ENCODE results near the gene VPS51.
"Not testable (repeated sequence)": the region's sequence is repeated elsewhere in the genome, so short reads cannot be mapped to it uniquely, and the experiment has no call there.

Gene VPS51

DNA sequence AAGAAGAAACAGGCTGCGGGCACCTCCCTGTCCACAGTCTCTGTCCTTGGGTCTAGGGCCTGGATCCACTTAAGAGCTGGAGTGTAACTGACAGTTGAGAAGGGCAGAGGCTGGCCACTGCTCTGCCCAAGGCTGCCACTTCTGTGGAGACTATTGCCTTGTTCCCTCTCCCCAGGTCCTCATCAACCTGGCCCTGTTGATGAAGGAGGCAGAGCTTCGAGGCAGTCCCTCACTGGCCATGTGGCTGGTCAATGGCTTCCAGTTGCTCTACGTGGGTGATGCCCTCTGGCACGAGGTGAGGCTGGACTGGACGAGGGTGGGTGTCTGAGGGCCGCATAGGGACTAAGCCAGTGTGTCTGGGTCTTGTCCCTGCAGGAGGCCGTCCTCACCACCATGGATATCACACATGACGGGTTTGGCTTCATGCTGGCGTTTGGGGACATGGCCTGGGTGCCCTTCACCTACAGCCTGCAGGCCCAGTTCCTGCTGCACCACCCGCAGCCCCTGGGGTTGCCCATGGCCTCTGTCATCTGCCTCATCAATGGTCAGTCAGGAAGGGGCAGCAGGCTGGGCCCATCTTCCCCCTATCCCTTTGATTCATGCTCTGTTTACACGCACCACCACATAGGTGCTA, 18.6 kb downstream of the VPS51 start:
- DNase-seq (ENCODE audit: low read depth) = no peak
- TF ChIP-seq, protein P1, sequence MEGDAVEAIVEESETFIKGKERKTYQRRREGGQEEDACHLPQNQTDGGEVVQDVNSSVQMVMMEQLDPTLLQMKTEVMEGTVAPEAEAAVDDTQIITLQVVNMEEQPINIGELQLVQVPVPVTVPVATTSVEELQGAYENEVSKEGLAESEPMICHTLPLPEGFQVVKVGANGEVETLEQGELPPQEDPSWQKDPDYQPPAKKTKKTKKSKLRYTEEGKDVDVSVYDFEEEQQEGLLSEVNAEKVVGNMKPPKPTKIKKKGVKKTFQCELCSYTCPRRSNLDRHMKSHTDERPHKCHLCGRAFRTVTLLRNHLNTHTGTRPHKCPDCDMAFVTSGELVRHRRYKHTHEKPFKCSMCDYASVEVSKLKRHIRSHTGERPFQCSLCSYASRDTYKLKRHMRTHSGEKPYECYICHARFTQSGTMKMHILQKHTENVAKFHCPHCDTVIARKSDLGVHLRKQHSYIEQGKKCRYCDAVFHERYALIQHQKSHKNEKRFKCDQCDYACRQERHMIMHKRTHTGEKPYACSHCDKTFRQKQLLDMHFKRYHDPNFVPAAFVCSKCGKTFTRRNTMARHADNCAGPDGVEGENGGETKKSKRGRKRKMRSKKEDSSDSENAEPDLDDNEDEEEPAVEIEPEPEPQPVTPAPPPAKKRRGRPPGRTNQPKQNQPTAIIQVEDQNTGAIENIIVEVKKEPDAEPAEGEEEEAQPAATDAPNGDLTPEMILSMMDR (IDR thresholded peaks at IDR 0.05; ENCODE audit: insufficient read depth, low read depth, low read length, missing control alignments) = no peak
- no peak overlapping the region for H3K4me3 ChIP-seq (ENCODE audit: low read depth, low read length)

DNA sequence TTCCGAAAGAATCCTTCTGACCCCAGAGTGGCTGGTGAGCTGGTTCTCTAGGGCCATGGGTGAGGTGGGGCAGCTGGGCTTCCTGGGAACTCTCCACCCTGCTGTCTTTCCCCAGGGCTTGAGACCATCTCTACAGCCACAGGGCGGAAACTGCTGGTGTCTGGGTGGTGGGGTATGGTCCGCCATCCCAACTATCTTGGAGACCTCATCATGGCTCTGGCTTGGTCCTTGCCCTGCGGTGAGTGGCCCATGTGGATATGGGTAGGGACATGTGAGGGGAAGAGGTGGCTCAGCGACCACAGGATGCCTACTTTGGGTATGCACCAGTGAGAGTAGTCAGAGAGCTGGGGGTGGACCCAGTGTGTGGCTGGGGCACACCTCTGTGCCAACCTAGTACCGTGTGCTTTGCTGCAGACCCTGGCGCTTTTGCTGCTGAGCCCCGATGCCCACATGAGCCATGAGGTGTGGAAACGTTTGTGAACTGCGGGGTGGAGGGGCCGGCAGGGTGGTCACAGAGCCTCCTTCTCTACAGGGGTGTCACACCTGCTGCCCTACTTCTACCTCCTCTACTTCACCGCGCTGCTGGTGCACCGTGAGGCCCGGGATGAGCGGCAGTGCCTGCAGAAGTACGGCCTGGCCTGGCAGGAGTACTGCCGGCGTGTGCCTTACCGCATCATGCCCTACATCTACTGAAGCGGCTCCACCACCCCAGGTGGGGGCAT, 19.5 kb downstream of the VPS51 start:
- TF ChIP-seq, protein P1 (IDR thresholded peaks at IDR 0.05; ENCODE audit: insufficient read depth, low read depth, low read length, missing control alignments) = no peak

GRCh38 chr11:65116370-65117205, 20.6 kb downstream of the VPS51 start:
- TF ChIP-seq, protein P1 (IDR thresholded peaks at IDR 0.05; ENCODE audit: insufficient read depth, low read depth, low read length, missing control alignments) = no peak
- DNase-seq (ENCODE audit: low read depth) = peak; percentile 74
- H3K4me3 ChIP-seq (ENCODE audit: low read depth, low read length) = peak overlapping the region; percentile 67

More for the DNA sequence above, 19.5 kb downstream of the VPS51 start:
- no peak overlapping the region for H3K4me3 ChIP-seq (ENCODE audit: low read depth, low read length)
- no peak for DNase-seq (ENCODE audit: low read depth)

GRCh38 chr11:65117206-65118096, 21.4 kb downstream of the VPS51 start, which contains the start of gene ZNHIT2:
TSS of gene ZNHIT2 (minus strand) at chr11:65117701. CDS start at chr11:65117653, 48 bp downstream.
- TF ChIP-seq, protein P1 (IDR thresholded peaks at IDR 0.05; ENCODE audit: insufficient read depth, low read depth, low read length, missing control alignments) = peak; percentile 92
- DNase-seq (ENCODE audit: low read depth) = peak; percentile 100
- peak within 1 kb of the TSS; percentile 67 for H3K4me3 ChIP-seq (ENCODE audit: low read depth, low read length)

- DNase-seq (ENCODE audit: low read depth) = no peak
- H3K4me3 ChIP-seq (ENCODE audit: low read depth, low read length) = no peak overlapping the region
- TF ChIP-seq, protein P1 (IDR thresholded peaks at IDR 0.05; ENCODE audit: insufficient read depth, low read depth, low read length, missing control alignments) = no peak
Observed at GRCh38 chr11:65118097-65118837, 22.3 kb downstream of the VPS51 start.

GRCh38 chr11:65118891-65119669, 23.1 kb downstream of the VPS51 start:
- not testable (repeated sequence) for DNase-seq (ENCODE audit: low read depth); H3K4me3 ChIP-seq (ENCODE audit: low read depth, low read length)
